ENCODE results near the gene DBNDD1. TPM values are rescaled to one million over a fixed set of nuclear protein-coding genes. Genes with fewer than 3 reads are reported as not detected.

Gene DBNDD1
- polyA plus RNA-seq, 4 donors = 0.67 to 8.3 (median 2.2) TPM; not detected in 1

DNA sequence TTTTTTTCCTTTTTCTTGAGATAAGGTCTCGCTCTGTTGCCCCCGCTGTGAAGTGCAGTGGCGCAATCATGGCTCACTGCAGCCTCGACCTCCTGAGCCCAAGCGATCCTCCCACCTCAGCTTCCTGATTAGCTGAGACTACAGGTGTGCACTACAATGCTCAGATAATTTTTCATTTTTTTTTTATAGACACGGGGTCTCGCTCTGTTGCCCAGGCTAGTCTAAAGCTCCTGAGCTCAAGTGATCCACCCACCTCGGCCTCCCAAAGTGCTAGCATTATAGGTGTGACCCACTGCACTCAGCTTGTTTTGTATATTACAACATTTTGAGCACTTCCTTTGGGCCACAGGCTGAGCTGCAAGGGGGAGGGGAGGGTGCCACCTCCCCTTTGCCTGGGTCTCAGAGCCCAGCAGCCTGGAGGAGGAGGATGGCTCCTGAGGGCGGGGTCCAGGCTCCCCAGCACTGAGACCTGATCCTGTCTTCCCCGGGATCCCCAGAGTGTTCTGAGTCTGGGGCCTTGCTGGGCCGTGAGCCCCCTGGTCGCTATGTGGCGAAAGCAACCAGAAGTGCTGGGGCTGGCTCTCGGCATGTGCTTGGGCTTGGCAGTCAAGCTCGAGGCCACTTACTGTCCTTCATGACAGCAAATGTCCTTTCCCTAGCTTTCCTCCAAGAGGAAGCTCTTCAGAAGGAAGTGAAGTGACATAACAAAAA, 62.6 kb downstream of the DBNDD1 start:
- no peaks in the 10 kb centered on the region for H3K9me3 ChIP-seq (ENCODE audit: control insufficient read depth in 2 of 2, insufficient read depth in 1 of 2, low read depth in 1 of 2, low read length in 1 of 2)
- H3K27ac ChIP-seq (ENCODE audit: low read depth in 1 of 3, low read length in 2 of 3) = no peak overlapping the region
- 88 to 94% (median 91%) methylated on average over 15 of the region's 15 CpGs for WGBS, 3 donors
- H3K36me3 ChIP-seq (ENCODE audit: control insufficient read depth in 3 of 3, insufficient read depth in 2 of 3, low read depth in 1 of 3, low read length in 3 of 3) = peaks cover 0 to 81% (median 0%) of the 10 kb centered on the region in 3 donors
- H3K4me3 ChIP-seq (ENCODE audit: low read depth in 1 of 3, low read length in 3 of 3) = no peak overlapping the region
- H3K4me1 ChIP-seq (ENCODE audit: control insufficient read depth in 3 of 3, insufficient read depth in 2 of 3, low read depth in 1 of 3, low read length in 2 of 3) = no peaks in the 10 kb centered on the region
- DNase-seq = no peak
- FAIRE-seq = no peak
- H3K27me3 ChIP-seq (ENCODE audit: control insufficient read depth in 3 of 3, insufficient read depth in 3 of 3, low read length in 3 of 3) = no peaks in the 10 kb centered on the region

- FAIRE-seq = no peak
- Histone ChIP-seq H3K36me3 (ENCODE audit: control insufficient read depth in 3 of 3, insufficient read depth in 2 of 3, low read depth in 1 of 3, low read length in 3 of 3) (peaks cover 0 to 66% (median 0%) of the 10 kb centered on the region in 3 donors), H3K4me3 (ENCODE audit: low read depth in 1 of 3, low read length in 3 of 3) (no peak overlapping the region), H3K4me1 (ENCODE audit: control insufficient read depth in 3 of 3, insufficient read depth in 2 of 3, low read depth in 1 of 3, low read length in 2 of 3) (no peaks in the 10 kb centered on the region), H3K27ac (ENCODE audit: low read depth in 1 of 3, low read length in 2 of 3) (no peak overlapping the region), H3K27me3 (ENCODE audit: control insufficient read depth in 3 of 3, insufficient read depth in 3 of 3, low read length in 3 of 3) (no peaks in the 10 kb centered on the region), H3K9me3 (ENCODE audit: control insufficient read depth in 2 of 2, insufficient read depth in 1 of 2, low read depth in 1 of 2, low read length in 1 of 2) (no peaks in the 10 kb centered on the region)
- DNase-seq = no peak
- 88 to 93% (median 89%) methylated on average over 15 of the region's 15 CpGs for WGBS, 3 donors
These were observed 64.1 kb downstream of the DBNDD1 start for GRCh38 chr16:89955001-89955685.

Other genes starting within 250 kb of the DBNDD1 start
- 10 to 100 TPM in 2 of 4 donors, 1 to 10 TPM in 2; 3.0 to 24.6 (median 15.5) TPM for gene FANCA, start 202.8 kb downstream of the DBNDD1 start, polyA plus RNA-seq
- gene SPIRE2, start 191.0 kb downstream of the DBNDD1 start, polyA plus RNA-seq = 10 to 100 TPM; 19.6 to 61.5 (median 44.9) TPM
- 100 to 1,000 TPM; 123 to 356 (median 167) TPM for gene TCF25, start 145.9 kb downstream of the DBNDD1 start, polyA plus RNA-seq
- 1 to 10 TPM; 3.4 to 8.3 (median 4.7) TPM for gene MC1R, start 100.6 kb downstream of the DBNDD1 start, polyA plus RNA-seq
- gene TUBB3, start 96.1 kb downstream of the DBNDD1 start, polyA plus RNA-seq = 10 to 100 TPM in 1 of 4 donors, 1 to 10 TPM in 2, under 1 TPM in 1; 0.89 to 42.0 (median 4.6) TPM
- gene DEF8, start 70.7 kb downstream of the DBNDD1 start, polyA plus RNA-seq = 10 to 100 TPM; 18.3 to 40.5 (median 31.0) TPM
- gene PRDM7, start 57.9 kb upstream of the DBNDD1 start, polyA plus RNA-seq = under 1 TPM in 1 of 4 donors, not detected in 3; 0.01 TPM